SK-N-DZ (cell line): ENCODE data around the gene LGALS7. TPM values are rescaled to one million over a fixed set of nuclear protein-coding genes. Genes with fewer than 3 reads are reported as not detected.
"Not testable (repeated sequence)": the region's sequence is repeated elsewhere in the genome, so short reads cannot be mapped to it uniquely, and the experiment has no call there.

Experiments used
- DNase-seq: peaks from one replicate; pipeline ENCODE4 v3.0.0-alpha.2; 2015; ENCODE audit warnings: low spot score
- polyA plus RNA-seq, 2 experiments: library from polyadenylated mRNA; depleted of rRNA; stranded (reverse); fragments of >200 nt; gene quantifications; 2 replicates each; pipeline ENCODE4 v1.2.3, GENCODE V29; 2014

Gene LGALS7
- polyA plus RNA-seq (2014; cell fraction: cytosol; rRNA removed): not detected in 2 replicates
- not detected in 2 replicates for polyA plus RNA-seq (2014; cell fraction: nucleus; rRNA removed)

DNA sequence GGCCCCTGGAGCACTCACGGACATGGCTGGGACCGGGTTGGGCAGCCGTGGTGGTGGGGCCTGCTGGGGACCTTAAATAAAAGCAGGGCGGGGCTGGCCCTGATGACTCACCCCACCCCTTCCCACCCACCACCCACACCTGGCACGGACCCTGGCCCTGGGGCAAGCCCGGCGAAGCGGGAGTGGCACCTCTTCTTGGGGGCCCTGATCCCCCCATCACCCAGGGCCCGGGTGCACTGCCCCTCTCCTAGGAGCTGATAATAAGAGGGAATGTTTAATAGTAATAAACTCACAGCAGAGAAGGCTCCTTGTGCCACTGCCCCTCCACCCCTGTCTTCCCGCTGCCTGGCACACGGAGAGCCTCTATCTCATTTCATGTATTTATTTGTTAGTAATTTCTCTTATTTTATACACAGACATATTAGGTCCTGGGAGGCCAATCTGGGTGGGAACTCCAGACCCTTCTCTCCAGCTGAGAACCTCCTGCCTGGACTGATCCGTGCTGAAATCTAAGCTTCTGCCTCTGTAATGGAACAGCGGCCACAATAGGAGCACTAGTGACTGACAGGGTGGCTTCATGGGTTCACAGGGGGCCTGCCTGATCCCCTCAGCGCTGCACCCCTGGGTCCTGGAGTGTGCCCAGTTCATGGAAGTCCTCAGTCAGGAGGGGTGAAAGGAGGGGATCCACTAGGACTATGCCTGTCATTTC, at the start of gene LGALS7:
LGALS7 (minus strand) TSS at position 49 of the 709 bp plus-strand sequence; CDS start at position 24, 25 bp downstream.
- no peak for DNase-seq

DNA sequence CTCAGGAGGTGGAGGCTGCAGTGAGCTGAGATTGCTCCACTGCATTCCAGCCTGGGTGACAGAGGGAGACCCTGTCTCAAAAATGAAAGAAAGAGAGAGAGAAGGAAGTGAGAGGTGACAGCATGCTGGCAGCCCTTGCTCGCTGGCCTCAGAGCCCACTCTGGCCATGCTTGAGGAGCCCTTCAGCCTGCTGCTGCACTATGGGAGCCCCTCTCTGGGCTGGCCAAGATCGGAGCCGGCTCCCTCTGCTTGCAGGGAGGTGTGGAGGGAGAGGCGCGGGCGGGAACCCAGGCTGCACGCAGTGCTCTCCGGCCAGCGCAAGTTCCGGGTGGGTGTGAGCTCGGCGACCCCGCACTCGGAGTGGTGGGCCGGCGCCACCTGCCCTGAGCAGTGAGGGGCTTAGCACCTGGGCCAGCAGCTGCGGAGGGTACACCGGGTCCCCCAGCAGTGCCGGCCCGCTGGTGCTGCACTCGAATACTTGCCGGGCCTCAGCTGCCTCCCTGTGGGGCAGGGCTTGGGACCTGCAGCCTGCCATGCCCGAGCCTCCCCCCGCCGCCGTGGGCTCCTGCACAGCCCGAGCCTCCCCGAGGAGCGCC, 48.0 kb upstream of the LGALS7 start:
- not testable (repeated sequence) for DNase-seq

DNA sequence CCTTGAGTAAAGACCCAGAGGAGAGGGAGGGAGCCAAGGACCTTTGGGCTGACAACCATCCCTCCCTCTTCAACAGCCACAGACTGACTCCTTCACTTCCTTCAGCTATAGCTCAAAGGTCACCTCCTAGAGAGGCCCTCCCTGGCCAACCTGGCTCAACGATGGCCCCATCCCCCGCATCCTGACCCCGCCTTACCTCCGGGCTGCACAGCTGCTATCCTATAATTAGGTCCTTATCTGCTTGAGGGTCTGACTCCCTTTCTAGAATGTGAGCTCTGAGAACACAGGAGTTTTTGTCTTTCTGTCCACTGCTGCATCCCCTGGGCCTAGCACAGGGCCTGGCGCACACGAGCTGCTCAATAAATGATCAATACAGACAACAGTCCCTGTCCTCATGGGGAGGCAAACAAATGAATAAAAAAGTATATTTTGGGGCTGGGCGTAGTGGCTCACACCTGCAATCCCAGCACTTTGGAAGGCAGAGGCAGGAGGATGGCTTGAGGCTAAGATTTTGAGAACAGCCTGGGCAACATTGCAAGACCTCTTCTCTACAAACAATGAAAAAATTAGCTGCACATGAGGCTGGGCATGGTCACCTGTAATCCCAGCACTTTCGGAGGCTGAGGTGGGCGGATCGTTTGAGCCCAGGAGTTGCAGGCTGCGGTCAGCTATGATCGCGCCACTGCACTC, 46.1 kb upstream of the LGALS7 start:
- peak; percentile 42 for DNase-seq

DNA sequence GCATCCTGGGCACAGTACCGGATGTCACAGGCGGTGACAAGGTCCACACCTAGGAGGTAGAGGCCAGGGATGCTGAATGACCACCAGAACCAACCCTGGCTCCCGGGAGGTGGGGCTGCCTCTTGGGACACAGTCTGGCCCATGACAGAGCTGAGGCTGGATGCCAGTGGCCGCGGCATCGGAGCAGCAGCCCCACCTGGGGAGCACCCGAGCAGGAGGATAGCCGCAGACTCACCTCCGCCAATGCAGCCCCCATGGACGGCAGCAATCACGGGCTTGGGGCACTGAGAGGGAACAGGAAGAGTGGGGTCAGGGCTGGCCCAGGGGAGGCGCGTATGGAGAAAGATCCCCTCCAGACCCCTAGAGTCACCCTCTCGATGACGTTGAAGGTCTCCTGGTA, 43.8 kb upstream of the LGALS7 start:
- no peak for DNase-seq

DNA sequence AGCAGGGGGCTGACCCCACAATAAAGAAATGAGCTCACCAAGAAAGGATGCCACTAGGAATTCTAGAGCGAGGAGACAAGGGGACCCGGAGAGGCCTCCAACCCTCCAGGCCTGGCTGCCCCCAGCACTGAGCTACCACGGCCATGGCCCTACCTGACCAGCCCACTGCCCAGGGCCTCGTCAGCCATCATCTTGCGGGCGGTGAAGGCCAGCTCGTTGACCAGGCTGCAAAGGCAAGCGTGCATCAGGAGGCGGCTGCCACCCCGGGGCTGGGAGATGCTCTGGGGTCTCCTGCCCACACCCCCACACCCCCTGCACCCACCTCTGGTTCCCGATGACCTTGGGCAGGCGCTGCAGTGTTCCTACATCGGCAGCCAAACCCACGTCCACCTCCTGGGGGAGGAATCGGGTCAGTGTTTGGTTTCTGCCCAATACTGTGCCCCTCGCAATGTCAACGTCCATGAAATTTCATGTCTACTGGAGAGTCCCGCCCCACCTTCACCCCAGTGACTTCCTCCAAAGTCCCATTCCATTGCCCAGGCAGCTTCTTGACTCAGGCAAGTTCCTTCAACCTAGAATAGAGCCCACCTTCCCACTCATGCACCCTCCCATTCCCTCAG, 42.9 kb upstream of the LGALS7 start:
- DNase-seq: no peak

DNA sequence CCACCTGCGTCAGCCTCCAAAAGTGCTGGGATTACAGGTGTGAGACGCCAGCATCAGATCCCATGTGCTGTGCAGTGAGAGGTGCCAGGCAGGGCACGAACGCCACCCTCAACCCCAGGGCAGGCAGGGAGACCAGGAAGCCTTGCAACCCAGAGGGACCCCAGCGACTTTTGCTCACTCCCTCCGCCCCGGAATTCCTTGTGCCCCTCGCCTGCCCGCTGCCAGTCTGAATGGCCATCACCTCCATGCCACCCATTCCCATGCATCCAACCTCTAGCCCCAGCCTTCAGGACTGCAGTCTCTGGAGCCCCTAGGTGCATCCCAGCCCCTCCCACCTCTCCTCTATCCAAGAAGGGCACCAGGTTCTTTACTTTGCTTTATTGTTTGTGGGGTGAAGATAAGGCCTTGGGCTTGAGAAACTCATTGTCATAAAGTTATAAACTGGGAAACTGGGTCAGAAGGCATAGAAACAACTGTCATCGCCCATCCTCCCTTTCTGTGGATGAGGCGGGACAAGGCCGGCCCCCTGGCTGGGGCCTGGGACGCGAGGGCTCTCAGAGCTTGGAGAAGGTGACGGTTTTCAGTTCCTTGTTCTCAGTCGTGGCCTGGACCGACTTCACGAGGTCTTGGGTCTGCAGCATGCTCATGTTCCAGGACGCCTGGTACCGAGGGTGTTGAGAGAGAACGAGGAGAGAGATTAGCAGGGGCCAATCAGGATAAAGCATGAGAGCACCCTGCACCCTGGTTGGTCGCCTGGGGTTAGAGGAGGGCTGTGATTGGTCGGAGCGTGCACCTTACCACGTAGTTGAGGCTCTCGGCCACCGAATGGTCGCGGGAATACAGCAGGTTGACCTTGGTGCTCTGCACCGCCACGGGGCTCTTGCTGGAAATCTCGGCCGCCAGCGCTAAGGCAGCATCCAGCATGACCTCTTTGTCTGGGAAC, 42.0 kb upstream of the LGALS7 start:
- no peak for DNase-seq

DNA sequence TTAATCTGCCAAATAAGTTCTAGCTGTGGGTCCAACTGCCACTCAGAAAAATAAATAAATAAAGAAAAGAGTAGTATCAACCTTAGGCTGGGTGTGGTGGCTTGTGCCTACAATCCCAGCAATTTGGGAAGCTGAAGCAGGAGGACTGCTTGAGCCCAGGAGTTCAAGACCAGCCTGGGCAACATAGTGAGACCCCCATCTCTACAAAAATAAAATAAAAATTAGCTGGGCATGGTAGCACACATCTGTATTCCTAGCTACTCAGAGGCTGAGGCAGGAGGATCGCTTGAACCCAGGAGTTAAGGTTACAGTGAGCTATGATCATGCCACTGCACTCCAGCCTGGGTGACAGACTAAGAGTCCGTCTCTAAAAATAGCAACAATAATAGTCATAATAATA, 40.6 kb upstream of the LGALS7 start:
- DNase-seq: not testable (repeated sequence)

DNA sequence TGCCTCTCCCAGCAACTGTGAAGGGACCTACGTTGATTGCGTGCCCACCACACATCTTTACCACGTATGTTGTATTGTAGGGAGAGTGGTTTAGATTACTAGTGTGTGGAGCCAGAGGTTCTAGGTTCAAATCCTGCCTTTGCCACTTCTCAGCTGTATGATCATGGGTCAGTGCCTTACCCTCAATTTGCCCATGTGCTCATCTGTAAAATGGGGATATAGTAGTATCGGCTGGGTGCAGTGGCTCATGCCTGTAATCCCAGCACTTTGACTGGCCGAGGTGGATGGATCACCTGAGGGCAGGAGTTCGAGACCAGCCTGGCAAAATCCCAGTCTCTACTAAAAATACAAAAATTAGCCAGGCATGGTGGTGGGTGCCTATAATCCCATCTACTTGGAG, 40.0 kb upstream of the LGALS7 start:
- DNase-seq: no peak

DNA sequence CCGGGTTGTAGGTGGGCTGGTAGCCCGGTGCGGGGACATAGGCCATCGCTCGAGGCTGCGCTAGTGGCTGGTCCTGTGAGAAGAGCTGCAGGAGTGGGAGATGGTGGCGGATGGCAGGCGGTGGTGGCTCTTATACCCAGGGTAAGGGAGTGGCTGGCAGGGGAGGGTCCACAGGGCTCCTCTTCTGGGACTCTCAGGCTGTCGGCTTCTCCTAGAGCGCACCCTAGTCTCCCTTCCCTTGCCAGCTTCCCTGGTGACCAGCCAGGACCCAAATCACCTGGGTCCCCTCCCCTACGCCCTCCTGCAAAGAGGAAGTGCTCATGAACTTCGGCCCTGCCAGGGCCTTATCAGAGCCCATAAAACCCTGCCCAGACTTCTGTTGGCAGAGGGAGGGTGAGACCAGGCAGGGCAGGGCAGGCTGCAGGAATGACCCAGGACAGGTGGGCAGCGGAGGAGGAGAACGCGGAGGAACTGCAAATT, 39.6 kb upstream of the LGALS7 start, which contains the start of gene LGALS4:
LGALS4 (minus strand) TSS at position 105 of the 480 bp plus-strand sequence; CDS start at position 46, 59 bp downstream.
- no peak for DNase-seq

DNA sequence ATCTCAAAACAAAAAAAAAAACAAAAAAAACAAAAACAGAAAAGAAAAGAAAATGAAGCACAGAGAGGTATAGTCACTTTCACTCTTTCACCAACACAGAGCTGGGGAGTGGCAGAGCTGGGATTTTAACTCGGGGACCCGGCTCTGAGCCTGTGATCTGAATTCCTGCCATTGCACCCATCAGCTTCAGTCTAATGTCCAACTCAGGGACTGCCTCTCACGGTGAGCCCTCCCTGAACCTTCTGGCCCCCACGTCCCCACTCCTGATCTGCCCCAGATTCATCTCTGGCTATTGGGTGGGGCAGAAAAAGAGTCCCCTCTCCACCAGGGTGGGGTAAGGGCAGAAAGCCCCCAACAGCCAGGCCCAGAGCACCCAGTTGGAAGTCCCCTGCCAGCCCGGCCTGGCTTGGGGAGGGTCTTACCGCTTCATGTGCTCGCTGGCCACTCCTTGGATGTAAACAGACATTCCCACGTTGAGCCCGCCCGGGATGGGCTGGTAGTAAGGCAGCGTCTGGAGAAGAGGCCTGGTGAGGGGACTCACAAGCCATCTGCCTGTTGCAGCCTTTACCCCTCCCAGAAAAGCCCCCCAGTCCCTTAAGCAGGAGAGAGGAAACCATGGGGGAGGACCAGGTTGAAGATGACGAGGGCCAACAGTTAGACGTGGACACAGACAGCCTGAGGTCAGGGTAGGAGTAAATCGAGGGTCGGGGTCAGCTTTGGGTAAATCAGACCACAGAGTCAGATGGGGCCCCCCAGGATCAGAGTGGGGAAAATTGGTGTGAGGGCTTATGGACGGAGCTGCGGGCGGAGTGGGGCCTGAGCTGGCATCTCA, 38.9 kb upstream of the LGALS7 start:
- no peak for DNase-seq

DNA sequence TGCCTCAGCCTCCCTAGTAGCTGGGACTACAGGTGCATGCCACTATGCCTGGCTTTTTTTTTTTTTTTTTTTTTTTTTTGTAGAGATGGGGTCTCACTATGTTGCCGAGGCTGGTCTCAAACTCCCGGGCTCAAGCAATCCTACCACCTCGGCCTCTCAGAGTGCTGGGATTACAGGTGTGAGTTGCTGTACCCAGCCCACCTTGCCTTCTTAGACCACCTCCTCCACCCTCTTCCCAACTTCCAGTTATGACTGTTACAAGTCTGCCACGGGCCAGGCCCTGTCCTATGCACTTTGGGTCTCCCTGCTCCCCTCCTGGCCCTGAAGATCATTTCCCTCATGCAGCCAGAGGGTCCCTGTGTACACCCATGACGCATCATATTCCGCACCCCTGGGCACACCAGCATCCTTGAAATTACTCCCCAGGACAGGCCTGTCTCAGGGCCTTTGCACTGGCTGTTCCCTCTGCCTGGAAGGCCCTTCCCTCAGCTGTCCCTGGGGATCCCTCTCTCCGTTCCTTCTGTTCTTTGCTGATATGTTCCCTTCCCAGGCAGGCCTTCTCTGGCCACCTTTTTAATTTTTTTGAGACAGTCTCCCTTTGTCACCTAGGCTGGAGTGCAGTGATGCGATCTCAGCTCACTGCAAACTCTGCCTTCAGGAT, 36.4 kb upstream of the LGALS7 start:
- DNase-seq: no peak

DNA sequence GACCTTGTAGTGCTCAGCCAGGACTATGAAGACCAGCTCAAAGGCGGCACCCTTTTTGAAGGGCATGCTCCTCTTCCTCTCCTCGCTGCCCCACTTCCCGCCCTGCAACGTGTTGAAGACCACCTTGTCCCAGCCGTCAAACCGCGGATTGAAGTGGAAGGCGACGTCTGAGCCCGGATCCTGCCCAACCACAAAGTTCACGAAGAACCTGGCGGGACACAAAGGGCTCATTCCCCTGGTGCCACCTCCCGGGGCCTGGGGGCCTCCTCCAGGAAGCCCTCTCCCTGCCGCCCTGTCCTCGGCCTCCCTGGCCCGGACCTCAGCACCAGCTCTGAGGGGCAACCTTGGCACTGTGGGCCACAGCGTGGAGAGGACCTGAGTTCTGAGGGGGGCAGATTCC, 35.4 kb upstream of the LGALS7 start:
- DNase-seq: no peak

DNA sequence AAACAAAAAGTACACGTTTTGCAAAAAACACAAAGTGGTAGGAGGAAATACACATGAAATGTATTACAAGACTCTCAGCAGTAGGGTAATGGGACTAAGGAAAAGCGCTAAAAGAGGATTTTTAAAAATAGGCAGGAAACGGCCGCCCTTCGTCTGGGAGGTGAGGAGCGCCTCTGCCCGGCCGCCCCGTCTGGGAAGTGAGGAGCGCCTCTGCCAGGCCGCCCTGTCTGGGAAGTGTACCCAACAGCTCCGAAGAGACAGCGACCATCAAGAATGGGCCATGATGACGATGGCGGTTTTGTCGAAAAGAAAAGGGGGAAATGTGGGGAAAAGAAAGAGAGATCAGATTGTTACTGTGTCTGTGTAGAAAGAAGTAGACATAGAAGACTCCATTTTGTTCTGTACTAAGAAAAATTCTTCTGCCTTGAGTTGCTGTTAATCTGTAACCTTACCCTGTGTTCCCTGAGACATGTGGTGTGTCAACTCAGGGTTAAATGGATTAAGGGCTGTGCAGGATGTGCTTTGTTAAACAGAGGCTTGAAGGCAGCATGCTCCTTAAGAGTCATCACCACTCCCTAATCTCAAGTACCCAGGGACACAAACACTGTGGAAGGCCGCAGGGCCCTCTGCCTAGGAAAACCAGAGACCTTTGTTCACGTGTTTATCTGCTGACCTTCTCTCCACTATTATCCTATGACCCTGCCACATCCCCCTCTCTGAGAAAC, 34.2 kb upstream of the LGALS7 start:
- peak; percentile 58 for DNase-seq

DNA sequence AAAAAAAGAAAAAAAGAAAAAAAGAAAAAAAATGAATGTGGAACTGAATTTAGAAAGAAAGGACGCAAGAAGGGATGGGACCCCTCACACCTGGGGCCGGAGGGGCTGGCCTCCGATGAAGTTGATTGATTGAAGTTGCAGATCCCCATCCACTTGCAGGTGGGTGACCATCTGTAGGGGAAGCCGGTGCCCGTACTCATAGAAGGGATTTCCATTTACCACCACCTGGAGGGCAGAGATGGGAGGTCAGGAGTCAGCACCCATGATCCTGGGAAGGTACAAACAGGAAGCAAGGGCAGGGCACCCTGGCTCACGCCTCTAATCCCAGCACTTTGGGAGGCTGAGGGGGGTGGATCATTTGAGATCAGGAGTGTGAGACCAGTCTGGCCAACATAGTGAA, 33.1 kb upstream of the LGALS7 start:
- no peak for DNase-seq

DNA sequence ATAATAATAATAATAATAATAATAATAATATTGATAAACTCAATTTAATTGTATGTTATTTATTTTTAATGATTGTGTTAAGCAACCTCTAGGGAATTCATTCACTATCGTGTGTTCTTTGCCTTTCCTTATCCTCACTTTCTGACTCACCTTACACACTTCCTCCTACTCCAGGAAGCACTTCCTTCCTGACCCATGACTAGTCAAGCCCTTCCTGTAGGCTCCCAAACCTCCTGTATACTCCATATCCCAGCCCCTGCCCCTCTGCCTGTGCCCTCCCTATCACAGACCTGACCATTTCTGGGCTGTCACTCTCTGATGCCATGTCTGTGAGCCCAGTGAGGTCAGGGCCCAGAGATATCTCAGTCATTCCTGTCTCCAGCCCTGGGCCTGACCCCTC, 31.9 kb upstream of the LGALS7 start:
- DNase-seq: no peak

DNA sequence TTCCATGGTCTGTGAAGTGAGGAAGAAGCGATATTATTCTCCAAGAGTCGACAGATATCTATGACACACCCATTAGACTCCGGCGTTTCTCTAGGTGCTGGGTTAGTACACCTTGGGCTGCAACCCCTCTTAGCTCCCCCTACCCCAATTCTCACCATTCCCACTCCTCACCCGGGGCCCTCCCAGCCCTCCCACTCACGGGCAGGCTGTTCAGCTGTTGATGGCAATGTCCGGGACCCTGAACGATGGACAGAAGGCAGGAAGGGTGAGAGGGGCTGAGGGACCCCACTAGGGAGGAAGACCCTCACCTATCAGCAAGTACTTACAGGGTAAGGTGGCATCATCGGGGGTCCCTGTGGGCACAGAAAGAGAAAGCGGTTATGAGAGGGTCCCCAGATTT, 30.2 kb upstream of the LGALS7 start:
- DNase-seq: no peak

DNA sequence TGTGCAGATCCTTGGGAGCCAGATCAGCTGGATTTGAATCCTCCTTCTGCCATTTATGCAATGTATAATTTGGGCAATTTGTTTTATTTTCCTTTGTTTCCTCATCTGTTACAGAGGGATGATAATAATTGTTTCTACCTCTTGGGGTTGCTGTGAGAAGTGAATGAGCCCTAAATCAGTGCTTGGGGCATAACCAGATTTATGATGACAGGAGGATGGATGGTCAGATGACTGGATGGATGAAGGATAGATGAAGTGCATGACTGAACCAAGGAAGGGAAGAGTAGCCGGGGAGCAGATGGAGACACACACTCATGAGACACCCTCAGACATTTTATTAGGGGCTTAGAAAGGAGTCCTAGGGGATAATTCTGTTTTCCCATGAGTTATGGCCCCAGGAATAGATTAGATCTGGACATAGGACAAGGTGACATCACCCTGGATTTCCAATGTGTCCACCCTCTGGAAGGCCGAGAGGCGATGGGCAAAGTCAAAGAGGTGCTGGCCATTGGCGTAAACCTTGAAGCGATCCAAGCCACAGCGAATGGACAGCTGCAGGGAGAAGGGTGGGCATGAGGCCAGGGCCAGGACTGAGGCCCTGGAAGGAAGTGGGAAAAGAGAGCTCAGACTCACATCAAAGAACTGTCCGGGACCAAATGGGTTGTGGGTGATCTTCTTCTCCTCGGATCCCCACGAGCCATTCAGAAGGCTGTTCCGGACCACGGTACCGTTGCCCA, 28.2 kb upstream of the LGALS7 start:
- no peak for DNase-seq
